Suppressor macrophage treated with lipopolysaccharide for 4 hours (primary cell): ENCODE data around the gene P3R3URF.

Experiments
- DNase-seq: peaks from one replicate; pipeline ENCODE4 v3.0.0-alpha.2; 2020

The P3R3URF gene

DNA sequence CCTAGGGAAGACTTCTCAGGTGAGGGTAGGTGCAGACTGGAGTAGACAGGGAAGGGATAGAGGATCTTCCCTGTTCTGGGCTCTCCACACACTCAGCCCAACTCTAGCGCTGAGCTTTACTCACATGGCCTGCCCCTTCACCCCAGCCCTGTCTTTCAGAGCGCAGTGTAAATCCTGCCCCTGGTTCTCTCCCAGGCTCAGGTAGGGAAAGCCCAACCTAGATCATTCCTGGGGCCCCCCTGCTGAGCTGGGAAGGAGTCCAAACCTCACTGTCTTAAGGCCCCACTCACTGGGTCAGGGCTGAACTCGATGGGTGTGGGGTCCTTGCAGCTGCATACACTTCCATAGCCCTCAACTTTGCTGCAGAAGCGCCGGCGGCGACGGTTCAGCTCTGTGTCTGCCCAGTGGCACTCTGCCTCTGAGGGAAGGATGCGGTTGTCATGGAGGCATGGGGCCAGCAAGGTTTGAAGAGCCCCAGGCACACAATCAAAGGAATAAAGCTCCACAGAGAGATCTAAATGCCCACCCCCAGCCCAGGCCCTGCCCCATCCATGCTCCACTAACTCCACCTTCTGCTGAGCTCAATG lies 17.8 kb upstream of the P3R3URF start:
- no peak for DNase-seq

DNA sequence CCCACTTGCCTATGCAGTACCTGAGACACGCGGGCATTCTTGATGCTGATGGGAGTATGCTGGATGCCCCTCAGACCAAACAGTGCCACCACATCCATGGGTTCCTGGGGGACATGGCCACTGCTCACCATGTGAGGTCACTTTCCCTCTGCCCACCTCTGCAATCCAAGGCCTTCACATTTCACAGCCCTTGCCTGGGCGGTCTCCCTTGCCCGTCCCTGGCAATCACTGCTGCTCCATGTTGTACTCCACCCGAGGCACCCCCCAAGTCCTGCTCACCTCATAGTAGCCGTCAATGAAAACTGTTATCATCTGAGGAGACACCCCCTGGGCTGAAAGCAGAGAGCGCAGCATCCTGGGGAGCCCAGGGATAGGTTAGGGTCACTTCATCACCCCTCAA lies 17.0 kb upstream of the P3R3URF start:
- no peak for DNase-seq

DNA sequence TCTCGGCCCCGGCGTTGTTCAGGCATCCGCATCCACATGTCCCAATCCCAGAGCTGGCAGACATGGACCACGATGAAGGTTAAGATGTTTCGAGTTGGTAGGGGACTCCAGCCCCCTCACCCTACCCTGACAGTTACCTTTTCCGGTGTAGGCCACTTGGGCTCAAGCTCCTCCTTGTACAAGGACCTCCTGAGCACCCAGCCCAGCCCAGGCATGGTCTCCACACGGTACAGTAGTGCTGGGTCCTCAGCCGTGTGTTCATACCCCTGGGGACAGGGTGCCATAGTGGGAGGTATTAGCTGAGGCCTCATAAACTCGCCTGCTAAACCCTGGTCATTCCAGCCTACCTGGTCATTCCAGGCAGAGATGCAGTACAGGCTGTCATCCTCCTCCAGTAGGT lies 15.9 kb upstream of the P3R3URF start:
- no peak for DNase-seq

DNA sequence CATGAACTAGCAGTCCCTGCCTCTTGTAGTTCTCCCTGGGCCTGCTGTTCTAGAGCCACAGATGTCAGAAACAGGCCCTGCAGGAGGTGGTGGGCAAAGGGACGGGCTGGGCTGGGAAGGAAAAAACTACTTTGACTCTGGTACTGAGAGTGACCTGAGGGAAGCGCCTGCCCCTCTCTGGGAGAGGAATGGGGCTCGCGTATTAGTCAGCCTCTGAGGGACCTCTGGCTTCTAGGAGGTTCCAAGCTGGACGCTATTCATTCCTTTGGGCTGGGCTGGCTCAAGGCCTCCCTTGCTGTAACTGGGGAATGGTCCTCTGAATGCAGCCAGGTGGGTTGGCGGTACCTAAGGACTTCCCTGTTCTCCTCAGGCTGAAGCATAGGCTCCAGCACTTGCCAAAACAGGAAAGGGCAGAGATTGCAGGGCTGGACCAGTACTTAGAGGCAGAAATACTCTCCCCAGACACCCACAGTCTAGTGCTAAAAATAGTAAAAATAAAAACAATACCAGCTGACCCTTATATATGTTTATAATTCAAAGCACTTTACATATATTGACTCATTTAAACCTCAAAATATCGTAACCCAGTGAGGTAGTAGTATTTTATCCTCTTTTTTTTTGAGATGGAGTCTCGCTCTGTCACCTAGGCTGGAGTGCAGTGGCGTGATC lies 14.9 kb upstream of the P3R3URF start:
- DNase-seq, result no peak

DNA sequence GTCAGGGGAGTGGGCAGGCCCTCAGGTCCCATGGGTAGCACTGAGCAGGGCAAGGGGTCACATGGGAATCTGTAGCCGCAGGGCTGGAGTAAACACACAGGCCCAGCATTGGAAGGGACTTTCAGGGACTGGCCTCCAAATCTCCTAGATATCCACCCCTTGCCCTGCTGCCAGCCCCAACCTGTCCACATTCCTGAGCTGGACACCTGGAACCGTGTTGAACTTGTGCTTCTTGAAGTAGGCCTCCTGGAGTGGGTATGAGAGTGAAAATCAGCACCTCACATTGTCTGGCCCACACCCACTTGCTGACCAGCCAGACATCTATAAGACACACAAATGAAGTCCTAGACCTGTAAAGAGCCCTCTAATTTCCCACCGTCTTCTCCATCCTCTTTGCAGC lies 14.3 kb upstream of the P3R3URF start:
- no peak for DNase-seq

DNA sequence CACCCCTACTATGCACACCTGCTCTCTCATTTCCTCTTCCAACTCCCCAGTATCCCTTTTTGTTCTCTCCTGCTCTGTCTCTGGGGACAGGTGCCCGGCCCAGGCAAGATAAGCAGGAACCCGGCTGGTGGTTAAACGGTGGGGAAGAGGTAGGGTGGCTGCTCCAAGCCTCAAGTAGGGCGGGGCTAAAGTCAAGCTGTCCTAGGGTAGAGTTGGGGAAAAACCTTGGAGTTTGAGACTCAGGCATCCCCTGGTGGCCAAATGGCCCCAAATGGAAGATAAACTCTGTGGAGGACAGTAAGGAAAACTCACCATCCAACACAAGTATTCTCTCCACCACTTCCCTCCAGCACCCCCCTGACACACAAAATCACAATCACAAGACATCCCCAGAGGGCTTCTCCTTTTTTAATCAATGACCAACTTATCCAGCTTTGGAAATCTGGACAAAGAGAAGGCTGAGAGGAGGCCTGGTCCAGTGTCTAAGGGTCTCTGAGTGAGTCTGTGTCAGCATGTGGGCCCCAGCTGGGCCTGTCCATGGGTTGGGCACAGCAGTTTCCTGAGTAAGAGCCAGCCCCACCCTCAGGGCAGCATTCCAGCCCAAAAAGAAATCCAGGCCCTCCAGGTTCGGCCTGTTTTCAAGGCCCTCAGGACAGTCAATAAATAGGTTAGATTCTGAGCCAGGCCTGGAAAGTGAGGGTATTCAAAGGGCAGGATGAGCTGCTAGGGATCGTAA lies 12.2 kb upstream of the P3R3URF start:
- DNase-seq, result no peak

DNA sequence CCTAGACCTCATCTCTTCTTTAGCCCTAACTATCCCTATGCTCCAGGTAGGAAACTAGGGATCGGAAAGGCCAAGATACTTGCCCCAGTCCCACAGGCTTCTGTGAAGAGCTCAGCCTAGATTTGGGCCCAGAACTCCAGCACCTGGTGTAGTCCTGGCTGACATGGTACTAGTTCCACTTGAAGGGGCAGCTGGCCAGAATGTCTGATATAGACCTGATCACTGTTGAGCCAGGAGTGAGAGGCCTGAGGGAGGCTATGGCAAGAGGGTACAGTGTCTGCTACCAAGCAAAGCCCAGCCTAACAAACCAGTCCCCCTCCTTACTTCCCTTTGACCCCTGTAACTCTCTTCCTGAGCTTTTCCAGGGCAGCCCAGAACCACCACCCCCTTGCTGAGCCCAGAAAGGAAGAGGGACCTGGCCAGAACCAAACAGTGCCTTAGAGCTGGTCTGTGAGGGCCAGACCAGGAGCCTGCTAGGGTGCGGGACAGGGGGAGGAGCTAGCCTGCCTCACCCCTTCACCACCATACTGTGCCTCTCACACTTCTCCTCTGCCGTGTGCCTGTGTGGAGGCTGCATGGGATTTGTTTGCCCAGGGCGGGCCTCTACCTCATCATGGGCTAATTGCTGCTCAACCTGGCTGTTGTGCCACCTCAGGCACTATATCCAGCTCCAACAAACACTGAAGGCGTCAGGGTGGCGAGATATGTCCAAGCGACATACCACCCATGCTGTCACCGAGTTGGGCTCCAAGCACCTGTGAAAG lies 11.0 kb upstream of the P3R3URF start:
- DNase-seq, result no peak

DNA sequence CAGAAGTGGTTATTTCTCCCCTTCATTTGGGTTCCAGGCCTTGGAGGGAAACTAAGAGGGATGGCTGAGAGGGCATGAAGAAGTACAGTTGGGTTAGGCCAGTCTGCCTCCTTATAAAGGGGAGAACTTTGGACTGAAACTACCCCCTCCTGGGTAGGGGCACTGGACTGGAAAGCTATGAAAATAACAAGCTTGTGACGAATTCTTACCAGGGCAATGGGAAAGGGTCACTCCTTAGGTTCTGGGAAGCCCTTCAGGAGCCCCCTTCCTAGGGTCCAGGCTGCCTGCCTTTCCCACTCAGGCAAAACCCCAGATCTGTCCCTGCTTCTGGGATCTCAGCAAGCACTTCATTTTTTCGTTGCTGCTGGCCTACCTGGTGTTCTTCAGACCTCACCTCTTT lies 9.8 kb upstream of the P3R3URF start:
- no peak for DNase-seq

DNA sequence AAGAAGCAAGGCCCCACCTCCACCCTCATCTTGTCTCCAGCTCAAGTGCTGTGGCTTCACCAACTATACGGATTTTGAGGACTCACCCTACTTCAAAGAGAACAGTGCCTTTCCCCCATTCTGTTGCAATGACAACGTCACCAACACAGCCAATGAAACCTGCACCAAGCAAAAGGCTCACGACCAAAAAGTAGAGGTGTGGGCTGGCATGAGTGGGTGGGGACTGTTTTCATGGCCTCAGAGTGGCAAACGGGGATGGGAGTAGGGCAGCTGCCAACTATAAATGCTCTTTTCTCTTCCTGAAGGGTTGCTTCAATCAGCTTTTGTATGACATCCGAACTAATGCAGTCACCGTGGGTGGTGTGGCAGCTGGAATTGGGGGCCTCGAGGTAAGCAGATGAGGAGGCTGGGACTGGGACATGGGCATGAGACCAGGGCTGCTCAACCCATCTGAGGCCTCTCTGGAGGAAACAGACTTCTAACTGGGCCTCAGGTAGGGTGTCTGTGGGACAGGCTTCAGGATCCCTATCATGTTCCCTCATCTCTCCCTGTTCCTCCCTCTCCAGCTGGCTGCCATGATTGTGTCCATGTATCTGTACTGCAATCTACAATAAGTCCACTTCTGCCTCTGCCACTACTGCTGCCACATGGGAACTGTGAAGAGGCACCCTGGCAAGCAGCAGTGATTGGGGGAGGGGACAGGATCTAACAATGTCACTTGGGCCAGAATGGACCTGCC lies 8.8 kb upstream of the P3R3URF start:
- no peak for DNase-seq

DNA sequence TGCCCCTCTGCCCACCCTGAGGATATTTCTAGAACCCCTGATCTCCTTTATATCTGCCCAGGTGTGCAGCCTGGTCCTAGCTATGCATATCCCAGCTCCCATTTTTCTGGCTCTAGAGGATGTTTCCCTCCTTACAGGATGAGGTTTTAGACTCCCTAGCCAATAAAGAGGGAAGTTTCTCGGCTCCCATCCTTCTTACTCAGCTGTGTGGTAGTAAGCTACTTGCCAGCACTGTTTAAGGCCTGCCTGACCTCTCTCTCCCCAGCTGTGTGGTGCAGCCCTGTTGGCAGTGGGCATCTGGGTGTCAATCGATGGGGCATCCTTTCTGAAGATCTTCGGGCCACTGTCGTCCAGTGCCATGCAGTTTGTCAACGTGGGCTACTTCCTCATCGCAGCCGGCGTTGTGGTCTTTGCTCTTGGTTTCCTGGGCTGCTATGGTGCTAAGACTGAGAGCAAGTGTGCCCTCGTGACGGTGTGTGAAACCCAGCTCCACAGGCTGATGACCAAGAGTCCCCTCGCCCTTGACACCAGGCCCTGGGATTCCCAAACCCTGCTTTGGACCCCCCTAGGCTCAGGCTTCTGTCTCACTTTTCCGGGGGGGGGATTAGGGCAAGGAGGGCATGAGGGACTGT lies 7.8 kb upstream of the P3R3URF start:
- peak; percentile 60 for DNase-seq

DNA sequence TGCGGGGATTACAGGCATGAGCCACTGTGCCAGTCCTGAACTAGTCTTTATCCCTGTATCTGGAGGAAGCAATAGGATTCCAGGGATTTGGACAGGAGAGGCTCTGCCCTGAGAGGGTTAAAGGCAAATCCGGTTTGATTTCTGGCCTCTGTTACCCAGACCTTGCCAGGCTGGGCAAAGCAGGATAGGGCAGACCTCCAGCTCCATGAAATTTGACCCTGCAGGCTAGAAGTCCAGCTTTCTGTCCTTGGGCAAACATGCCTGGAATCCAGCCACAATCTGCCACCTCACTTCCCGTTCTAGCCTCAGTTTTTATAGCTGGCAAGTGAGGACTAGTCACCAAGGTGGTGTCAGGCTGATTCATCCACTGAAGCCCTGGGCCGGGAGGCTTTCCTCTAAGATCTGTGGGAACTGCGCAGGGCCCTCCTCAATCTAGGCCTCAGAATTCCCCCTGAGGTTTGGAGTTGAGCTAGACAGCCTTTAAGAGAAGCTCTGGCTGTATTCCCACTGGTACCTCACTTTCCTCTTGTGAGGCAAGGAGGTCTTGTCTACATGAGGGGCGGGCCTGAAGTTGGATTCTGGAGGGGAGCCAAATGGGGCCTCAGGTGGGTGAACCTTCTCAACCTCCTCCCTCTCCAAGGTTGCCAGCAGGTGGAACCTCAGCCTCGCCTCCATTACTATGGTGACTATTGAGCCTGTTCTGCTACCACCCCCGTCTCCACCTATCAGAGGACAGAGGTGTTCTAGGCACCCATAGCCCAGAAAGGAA lies 7.0 kb upstream of the P3R3URF start:
- DNase-seq, result peak; percentile 72

DNA sequence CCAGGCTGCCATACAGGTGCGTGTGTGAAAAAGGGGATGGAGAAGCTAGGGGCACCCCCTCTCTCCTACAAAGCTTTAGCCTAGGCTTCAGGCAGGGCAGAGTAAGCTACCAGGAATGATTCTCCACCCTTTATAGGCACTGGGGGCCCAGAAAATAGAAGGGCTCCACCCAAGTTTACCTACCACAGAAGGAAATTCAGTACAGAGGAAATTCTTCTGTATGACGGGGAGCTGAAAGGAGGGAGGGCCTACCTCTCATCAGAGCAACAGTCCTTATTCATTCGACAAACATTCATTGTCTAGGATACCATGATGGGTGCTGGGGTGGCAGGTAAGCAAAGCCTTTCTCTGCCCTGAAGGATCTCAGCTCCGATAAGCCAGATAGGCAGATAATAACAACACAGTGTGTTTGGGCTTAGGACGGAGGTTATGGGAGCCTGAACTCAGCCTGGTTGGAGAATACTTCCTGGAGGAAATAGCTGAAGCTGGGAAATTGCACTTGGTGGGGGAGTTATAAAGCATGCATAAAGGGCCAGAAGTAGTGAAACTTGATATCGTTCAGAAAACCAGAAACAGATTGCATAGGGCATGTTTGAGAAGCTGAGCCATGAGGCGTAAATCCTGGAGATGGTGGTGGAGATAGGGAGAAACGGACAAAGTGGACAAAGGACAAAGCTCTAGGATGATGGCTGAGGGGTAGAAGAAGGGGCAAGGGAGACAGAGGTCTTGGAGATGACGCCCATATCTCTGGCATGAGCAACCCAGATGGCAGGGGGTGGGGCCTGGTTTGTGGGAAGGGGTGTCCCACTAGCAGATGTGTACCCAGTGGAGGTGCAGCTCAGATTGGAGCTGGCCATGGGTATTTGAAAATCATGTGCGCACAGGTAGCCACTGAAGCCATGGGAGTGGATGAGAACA lies 5.3 kb upstream of the P3R3URF start:
- DNase-seq, result no peak

DNA sequence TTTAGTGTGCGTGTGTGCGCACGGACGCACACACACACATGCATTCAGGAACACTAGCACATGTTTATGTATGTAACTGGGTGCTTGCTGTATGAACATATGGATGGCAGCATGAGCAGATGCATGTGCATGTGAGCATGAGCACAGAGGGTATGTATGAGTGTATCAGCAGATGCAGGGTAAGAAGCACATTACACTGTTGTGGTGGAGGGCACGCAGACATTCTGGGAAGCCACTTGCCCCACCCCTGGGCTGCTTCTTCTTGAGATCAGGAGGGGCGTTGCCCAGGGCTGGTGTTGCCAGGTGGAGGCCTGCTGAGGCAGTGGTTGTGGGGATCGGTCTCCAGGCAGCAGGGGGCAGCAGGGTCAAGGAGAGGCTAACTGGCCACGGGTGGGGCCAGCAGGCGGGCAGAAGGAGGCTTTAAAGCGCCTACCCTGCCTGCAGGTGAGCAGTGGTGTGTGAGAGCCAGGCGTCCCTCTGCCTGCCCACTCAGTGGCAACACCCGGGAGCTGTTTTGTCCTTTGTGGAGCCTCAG lies 3.9 kb upstream of the P3R3URF start:
- no peak for DNase-seq

DNA sequence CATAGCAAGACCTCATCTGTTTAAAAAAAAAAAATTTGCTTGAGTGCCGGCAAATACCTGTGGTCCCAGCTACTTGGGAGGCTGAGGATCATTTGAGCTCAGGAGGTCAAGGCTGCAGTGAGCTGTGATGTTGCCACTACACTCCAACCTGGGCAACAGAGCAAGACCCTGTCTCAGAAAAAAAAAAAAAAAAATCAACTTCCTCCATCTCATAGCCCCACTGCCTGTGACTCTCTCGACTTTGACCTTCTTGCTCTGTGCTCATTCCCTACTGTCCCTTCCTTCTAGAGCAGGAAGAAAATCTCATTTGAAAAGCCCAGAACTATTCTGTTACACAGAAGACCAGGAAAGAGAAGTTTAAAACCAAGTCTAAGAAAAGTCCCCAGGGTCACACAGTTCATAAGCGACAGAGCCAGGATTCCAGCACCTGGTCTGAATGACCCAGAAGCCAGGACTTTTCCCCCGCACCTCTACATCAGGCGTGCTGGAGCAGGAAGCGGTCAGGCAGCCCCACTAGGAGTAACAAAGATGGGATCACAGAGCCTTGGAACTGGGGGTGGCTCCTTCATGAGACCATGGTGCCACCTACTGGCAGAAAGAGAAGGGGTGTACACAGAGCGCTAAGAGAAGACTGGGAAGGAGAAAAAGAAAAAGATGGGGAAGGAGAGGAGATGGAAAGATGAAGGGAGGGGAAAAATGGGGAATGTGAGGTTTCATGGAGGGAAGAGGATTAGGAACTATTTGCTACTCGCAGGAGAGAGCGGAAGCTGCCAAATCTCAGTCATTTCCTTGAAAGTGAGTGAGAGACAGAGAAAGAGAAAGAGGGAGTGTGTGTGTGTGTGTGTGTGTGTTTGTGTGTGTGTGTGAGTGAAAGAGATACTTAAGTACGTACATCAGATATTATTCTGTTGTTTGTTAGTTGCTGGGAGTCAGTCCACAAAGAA lies 3.1 kb upstream of the P3R3URF start:
- peak; percentile 86 for DNase-seq

DNA sequence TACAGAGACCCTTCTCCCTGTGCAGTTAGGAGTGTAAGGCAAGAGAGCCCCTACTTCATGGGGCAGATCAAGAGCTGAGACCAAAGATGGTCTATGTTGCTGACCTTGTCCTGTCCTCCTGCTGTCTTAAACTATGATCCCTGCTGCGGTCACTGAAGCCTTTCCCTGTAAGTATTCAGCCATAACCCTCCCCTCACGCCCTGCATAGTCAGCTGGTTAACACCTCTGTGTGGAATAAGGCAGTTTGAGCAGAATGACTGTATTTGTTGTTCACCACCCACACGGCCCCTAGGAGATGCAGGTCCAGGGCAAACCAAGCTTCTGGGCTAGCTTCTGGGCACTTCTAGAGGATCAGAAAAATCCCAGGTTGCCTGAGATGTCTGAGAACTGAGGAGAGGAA lies 1.0 kb downstream of the P3R3URF start:
- no peak for DNase-seq

DNA sequence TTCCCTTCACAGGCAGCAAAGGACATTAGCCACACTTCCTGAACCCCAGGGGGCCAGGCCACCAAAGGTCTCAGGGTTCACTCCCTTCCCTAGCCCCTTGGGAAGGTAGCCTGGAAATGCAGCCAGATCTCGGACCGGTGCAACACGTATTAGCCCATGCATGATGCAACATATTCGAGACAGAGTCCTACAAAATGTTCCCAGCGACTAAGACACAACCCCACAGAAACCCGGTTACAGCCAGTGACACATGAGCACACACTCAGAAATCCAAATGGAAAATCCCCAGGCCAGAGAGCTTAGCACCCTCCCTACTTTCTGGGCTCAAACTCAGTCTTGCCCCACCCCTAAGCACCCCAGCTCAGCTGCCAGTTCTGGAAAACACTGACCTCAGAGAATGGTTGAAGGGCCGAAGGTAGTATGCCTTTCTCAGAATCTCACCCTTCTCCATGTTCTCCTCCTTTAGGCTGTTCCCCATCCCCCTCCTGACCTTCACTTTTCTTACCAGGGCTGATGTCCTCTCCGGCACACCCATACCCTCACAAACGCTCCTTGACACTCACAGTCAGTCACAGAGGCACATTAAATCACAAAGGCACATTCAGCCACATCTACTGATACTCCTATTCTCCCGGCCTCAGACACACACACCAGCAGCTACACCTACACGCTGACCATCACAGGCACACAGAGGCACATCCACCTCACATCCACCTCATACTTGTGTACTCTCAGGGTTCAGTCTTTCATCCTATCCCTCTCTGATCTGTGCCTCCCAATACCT lies 1.6 kb downstream of the P3R3URF start, which contains the start of gene TSPAN1:
TSS of gene TSPAN1 (plus strand) at position 640 of the 784 bp plus-strand sequence. CDS start 6,021 bp downstream, outside the sequence.
- DNase-seq, result no peak

DNA sequence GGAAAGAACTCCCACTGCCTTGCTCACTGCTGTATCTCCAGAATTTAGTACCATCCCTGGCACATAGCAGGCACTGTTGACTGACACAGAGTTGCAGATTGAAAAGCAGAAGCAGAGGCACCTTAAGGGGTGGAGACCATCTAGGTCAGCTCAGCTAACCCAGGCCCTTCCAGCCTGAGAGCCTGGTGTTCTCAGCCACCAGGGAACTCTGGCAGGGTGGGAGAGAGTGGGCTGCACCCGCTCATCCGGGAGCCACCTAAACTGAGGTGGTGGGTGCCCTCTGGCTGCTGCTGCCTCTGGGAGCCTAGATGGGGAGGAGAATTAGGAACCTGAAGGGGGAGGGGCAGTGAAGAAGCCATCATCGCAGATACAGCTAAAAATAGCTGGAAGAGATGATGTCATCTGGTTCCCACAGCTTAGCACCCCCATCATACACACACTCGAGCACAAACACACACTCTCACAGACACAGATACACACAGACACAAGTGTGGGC lies 2.9 kb downstream of the P3R3URF start:
- DNase-seq, result no peak

DNA sequence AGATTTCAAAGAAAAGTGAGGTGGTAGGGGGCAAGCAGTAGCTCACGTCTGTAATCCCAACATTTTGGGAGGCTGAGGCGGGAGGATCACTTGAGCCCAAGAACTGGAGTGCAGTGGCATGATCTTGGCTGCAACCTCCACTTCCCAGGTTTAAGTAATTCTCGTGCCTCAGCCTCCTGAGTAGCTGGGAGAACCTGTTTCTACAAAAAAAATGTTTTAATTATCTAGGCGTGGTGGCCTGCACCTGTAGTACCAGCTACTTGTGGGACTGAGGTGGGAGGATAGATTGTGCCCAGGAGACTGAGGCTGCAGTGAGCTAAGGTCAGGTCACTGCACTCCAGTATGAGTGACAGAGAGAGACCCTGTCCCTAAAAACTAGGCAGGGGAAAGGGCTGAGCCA lies 4.0 kb downstream of the P3R3URF start:
- no peak for DNase-seq
